GM18508 (cell line): ENCODE measurements around the gene ISLR2.

Experiments
- ATAC-seq: cut with Tn5 transposase; IDR thresholded peaks from one replicate; pipeline ENCODE4 v1.9.1; 2021; ENCODE audit warnings: moderate number of reproducible peaks; ENCODE audit not compliant: insufficient read depth, unreplicated experiment

The ISLR2 gene

DNA sequence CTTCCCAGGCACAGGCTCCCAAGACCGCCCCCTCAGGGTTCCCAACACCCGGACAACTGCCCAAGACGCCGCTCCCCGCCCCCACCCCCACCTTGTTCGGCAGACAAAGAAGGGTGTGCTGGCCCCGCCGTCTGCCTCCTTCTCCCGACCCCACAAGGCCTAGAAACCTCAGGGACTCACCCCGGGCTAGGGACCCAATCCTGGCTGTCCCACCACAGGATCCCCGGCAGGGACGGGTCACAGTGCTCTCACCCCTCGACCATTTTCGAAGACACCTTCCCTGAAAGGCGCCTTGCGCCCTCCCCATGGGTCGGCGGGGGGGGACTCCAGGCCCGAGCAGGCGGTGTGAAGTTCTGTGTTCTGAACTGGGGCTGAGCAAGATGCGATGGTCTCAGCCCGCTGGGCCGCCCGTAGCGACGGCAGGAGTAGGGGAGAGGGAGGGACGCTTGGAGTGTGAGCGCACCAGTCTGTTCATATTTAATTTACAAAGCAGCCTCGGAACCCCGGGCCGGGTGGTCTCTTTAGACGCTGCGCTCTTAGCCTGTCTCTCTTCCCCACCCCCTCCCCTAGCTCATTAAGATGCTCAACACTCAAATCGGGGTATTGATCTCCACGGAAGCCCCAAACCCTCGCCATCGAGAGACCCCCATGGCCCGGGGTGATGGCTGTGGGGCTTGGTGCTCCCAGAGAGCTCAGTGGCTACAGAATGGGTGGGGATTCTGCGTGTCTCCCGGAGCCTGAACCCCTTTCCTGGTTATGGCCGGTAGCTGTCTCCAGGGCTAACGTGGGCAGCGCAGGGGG lies 1.4 kb upstream of the ISLR2 start:
- no peak for ATAC-seq

DNA sequence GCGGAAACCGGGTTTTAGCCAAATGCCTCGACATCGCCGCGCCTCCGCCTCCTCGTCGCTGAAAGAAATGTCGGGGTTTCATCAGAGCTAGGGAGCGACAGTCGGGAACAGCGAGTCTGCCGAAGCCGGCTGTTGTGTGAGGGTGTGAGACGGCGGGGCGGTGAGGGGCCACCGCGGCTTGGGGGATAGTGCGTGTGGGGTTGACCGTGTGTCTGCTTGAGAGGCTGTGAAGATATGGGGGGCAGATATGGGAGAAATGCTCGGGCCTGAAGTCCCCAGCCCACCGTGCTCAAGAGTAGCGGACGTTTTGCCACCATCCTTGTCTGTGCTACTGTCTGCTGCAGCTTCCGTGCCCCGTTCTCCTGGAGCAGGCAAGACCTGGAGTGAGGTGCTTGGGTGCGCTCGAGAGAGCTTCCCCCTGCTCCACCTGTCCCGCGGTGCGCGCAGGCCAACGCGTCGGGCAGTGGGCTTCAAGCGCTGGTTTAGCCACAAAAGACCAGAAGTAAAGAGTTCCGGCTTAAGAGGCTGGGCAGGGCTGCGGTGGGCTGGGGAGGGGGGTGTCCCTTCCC lies 716 bp upstream of the ISLR2 start:
- ATAC-seq, result no peak

DNA sequence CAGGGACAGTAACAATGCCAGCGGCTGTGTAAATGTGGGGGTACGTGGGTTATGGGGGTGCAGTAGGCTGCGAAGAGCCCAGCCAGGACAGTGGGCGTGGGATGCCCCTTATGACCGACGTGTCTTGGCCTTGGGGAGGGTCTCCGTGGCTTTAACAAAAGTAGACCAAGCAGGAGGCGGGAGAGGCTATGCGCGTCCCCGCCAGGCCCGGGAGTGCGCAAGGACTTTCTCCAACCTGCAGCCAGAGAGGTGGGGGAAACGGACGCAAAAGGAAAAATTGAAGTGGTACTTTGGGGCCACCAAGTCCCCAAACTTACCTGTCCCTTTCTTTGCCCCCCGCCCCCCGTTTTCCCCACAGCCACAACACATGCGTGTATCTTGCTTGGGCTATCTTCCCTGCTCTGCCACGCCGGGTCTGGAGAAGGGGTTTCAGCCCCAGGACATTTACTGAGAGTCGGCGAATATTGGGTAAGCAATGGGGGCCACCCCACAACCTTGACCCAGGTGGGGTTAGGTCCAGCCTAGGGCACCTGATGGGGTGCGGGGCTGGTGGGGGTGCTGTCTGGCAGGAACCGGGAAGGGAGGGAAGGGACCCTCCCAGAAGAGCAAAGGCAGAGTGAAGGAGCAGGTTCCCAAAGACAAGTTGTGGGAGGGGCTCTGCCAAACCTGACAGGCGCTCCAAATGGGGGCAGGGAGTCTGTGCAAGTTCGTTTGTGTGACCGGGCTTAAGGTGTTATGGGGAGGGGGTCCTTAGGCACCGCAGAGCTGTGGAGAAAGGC lies 652 bp downstream of the ISLR2 start:
- no peak for ATAC-seq

DNA sequence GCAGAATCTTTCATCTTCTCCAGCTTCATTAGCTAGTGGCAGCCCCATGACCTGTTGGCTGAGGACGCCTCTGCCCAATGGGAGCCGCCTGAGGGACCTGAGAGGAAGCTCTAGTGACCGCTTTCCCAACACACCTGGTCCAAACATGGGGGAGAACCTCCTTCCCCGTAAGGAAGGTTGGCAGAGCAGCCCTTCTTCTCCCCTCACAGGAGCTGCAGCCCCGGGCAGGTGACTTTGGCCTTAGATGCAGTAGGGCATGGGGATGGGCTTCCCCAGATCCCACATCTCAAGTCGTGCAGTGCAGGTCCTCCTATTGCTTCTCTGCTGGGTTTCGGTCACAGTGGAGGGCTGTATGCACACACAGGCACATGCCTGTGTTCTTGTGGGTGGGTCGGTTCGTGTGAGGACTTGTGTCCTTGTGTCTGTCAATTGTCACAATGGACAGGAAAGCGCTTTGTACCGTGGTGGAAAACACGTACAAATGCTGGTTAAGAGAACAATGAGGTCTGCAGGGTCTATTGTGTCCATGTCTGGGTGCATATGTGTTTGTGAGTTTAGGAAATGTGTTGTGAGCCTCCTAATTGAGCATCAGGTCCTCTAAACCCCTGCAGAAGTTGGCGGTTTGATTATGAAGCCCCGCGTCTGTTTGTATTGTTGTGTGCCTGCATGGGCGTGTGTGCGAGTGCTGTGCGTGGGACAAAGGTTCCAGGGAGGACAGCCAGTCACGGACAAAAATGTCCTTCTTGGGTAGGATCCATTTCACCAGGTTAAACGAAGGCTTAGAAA lies 1.4 kb downstream of the ISLR2 start:
- ATAC-seq, result no peak

DNA sequence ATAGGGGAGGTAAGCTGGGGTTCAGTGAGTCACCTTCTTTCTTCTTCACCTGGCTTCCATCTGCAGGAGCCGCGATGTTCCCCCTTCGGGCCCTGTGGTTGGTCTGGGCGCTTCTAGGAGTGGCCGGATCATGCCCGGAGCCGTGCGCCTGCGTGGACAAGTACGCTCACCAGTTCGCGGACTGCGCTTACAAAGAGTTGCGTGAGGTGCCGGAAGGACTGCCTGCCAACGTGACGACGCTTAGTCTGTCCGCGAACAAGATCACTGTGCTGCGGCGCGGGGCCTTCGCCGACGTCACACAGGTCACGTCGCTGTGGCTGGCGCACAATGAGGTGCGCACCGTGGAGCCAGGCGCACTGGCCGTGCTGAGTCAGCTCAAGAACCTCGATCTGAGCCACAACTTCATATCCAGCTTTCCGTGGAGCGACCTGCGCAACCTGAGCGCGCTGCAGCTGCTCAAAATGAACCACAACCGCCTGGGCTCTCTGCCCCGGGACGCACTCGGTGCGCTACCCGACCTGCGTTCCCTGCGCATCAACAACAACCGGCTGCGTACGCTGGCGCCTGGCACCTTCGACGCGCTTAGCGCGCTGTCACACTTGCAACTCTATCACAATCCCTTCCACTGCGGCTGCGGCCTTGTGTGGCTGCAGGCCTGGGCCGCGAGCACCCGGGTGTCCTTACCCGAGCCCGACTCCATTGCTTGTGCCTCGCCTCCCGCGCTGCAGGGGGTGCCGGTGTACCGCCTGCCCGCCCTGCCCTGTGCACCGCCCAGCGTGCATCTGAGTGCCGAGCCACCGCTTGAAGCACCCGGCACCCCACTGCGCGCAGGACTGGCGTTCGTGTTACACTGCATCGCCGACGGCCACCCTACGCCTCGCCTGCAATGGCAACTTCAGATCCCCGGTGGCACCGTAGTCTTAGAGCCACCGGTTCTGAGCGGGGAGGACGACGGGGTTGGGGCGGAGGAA lies 2.6 kb downstream of the ISLR2 start:
- no peak for ATAC-seq

DNA sequence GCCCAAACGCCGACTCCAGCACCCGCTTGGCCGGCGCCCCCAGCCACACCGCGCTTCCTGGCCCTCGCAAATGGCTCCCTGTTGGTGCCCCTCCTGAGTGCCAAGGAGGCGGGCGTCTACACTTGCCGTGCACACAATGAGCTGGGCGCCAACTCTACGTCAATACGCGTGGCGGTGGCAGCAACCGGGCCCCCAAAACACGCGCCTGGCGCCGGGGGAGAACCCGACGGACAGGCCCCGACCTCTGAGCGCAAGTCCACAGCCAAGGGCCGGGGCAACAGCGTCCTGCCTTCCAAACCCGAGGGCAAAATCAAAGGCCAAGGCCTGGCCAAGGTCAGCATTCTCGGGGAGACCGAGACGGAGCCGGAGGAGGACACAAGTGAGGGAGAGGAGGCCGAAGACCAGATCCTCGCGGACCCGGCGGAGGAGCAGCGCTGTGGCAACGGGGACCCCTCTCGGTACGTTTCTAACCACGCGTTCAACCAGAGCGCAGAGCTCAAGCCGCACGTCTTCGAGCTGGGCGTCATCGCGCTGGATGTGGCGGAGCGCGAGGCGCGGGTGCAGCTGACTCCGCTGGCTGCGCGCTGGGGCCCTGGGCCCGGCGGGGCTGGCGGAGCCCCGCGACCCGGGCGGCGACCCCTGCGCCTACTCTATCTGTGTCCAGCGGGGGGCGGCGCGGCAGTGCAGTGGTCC lies 3.5 kb downstream of the ISLR2 start:
- no peak for ATAC-seq

DNA sequence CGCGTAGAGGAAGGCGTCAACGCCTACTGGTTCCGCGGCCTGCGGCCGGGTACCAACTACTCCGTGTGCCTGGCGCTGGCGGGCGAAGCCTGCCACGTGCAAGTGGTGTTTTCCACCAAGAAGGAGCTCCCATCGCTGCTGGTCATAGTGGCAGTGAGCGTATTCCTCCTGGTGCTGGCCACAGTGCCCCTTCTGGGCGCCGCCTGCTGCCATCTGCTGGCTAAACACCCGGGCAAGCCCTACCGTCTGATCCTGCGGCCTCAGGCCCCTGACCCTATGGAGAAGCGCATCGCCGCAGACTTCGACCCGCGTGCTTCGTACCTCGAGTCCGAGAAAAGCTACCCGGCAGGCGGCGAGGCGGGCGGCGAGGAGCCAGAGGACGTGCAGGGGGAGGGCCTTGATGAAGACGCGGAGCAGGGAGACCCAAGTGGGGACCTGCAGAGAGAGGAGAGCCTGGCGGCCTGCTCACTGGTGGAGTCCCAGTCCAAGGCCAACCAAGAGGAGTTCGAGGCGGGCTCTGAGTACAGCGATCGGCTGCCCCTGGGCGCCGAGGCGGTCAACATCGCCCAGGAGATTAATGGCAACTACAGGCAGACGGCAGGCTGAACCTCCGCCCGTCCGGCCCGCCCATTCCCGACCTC lies 4.1 kb downstream of the ISLR2 start:
- no peak for ATAC-seq

DNA sequence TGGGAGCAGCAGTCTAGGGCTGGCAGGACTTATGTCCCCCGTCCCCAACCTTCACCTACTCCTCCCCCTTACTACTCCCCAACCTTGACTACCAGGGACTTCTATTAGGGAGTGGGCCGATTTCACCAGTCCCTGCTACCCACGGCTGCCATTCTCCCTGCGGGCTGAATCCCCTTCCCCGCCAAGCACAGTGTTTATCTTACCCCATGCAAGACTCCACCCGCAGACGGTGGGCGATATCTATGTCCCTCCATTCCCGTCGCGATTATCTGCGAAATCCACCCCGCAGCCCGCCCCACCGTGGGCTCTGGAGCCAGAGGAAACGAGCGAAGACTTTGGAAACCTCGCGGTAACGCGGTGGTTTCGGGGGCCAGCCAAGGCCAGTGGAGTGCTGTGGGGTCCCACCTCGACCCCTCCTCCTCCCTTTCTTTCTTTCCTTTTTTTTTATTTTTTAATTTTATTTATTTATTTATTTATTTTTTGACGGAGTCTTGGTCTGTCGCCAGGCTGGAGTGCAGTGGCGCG lies 4.7 kb downstream of the ISLR2 start:
- ATAC-seq, result no peak

DNA sequence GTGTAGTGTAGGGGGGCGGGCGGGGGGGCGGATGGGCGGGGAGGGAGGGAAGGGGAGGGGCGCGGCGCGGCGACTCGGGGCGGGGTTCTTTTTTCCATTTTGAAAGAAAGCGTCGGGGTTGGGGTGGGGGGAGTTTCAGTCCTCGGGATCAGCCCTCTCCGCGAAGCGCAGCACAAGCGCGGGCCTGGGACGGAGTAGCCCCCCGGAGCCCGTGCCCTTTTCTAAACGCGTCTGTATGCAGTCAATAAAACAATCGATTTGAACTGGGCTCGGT lies 6.1 kb downstream of the ISLR2 start:
- ATAC-seq, result no peak

DNA sequence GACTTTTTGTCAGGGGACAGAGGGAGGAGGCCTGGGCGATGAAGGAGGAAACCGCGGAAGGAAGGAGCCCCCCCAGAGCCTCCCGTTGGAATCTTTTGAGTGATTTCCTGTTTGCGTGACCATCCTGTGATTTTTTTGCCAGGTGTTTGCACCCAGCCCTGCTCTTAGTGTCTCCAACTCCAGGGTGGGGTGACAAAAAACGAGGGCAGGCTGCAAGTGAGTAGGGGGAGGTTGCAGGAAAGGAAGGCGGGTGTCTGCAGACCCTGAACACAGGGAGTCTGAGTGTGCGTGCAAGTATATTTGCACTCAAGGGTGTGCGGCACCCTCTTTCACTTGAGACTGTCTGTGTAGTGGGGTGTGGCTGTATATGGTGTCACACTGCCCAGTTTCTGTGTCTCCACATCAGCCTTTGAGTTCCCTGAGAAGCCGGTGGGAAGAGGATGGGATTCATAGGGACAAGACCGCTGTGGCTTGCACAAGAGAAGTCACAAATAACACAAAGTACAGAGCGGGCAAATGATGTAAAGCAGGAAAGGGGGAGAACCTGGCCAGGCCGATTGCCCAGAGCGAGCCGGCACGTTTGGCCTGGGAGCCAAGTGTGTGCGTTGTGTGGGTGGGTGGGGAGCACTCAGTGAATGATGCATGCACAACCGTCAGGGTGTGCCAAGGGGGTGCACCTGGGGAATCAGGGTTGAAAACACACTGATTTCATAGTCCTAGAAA lies 6.6 kb downstream of the ISLR2 start:
- no peak for ATAC-seq

DNA sequence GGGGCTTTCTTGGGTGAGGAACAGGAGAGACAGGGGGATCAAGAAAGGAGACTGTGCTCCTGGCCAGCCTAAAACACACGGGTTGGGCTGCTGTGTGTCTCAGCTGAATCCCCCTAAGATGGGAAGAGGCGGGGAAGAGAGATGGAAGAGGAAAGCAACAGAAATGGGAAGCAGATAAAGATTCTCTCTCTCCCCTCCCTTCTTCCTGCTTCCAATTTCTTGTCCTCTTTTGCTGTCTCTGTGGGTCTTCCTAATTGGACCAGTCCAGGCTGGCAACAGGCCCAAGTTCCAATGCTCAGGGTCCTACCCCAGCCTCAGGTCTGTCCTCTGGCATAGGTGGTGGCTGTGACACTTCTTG lies 7.1 kb downstream of the ISLR2 start:
- no peak for ATAC-seq

DNA sequence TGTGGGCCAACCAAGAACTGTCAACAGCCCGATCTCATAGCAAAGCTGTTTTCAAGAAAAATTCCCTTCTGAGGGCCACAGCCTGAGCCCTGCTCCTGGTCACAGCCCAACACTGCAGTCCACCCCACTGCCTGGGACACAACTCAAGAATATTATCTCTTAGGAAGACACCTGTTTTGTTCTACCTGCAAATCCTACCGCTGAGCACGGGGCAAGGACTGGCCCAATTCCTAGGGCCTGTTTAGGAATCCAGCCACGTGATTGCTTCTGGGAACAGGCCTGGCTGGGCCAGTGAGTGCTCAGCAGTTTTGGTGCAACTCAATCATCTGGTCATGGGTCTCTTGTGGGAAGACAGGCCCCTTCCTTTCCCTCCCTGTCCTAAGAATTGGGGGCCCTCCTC lies 8.3 kb downstream of the ISLR2 start:
- ATAC-seq, result no peak

DNA sequence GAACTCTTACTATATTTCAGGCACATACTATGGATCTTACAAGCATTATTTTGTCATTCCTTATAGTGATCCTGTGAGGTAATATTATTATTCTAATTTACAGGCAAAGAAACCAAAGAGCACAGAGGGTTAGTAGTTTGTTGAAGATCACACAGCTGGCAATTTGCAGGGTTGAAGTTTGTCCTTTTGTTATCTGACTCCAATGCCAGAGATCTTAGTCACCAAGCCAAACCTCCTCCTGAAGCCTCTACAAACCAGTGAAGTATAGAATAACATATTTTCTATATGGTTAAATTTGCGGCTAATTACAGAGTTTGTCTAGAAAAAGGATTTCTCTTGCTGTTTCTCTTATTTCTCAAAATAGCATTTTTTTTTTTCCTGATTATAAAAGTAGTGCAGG lies 11.2 kb downstream of the ISLR2 start:
- ATAC-seq, result no peak

DNA sequence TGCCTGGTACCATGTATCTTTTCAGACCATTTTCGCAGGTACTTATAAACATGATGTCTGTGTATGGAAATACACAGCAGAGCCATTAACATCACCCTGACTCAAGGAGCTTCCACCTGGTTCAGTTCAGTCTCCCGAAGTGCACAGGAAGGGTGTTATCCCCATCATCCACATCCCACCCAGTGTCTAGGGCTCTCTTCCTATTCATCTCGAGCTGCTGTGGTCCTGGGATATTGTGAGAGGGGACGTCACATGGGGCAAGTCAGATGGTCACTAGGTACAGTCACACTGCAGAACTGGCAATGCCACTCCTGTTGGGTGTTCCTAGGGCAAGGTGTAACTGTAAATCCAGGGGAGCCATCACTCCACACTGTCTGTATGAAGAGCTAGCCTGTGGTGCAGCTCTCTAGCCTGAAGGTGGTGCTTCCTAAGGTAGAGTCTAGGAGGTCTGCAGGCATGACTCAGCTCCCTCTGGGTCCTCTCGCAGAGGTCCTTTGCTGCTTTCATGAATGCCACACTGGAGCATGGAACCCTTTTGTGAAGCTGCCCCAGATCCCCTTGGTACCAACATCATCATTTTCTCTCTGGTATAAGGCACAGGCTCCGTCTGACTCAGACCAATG lies 13.9 kb downstream of the ISLR2 start:
- no peak for ATAC-seq

DNA sequence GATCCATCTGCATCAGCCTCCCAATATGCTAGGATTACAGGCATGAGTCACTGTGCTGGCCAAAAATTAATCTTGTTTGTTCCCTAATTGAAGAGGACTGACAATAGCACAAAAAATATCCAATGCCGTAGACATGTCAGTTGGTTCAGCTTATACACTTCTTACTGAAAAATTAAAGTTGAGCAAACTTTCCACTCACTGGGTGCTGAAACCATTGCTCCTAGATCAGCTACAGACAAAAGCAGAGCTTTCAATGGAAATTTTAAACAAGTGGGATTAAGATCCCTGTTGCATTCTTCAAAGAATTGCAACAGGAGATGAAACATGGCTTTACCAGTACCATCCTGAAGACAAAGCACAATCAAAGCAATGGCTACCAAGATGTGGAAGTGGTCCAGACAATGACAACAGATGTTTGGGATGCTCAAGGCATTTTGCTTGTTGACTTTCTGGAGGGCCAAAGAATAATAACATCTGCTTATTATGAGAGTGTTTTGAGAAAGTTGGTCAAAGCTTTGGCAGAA lies 16.0 kb downstream of the ISLR2 start:
- ATAC-seq, result no peak

DNA sequence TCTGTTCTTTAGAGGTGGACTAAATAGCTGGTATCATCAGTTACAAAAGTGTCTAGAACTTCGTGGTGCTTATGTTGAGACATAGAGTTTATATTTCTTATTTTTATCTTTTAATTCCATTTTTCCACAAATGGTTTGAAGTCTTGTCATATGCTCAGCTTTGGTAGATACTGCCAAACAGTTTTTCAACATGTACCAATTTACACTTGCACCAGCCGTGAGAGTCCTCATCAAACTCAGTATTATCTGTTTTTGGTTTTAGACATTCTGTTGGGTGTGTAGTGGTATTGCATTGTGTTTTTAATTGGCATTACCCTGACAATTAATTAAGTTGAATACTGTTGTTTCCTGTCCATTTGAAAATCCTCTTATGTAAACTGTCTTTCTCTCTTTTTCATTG lies 16.7 kb downstream of the ISLR2 start:
- no peak for ATAC-seq

DNA sequence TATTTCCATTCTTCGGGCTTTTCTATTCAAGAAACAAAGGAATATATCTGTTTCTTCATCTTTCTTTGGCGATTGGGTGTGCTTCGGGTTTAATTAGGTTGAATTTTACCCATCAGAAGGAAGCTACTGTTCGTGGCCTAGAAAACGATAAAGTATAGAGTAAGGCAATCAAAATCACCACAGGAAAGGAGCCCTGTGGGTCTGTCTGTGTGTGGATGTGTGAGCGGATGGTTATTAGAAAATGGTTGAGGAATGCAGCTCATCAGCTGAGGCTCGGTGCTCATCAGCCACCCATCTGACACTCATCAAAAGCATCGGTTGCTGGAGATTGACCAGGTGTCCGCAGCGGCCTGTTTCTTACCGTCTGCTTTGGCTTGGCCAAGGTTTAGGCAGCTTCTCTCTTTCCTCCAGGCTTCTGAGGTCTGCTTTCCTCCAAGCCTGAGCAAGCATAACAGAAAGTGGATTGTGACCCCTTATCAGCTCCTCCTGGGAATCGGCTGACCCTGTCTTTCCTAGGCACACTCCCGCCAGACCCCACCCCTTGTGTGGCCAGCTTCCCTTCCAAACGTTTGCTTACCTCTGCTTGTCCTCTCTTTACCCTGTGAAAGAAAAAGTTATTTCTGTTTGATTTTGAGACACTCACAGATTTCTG lies 25.5 kb downstream of the ISLR2 start:
- no peak for ATAC-seq
